HCT116 (cell line): ENCODE data around the gene IFI35. TPM values are rescaled to one million over a fixed set of nuclear protein-coding genes. Genes with fewer than 3 reads are reported as not detected.

Experiments used
- ATAC-seq: fragments of 200-7000 bp; cut with Tn5 transposase; 2 replicates; pipeline ENCODE4 v1.9.1; 2020; ENCODE audit warnings: mild to moderate bottlenecking, moderate library complexity
- BruUV-seq: library from RNA; stranded (reverse); fragments of 400-500 nt; replicated peaks from 2 replicates; lab custom pipeline; 2021; lab: Mats Ljungman, UMichigan
- CTCF ChIA-PET: fragments of 300-600 bp; sonication (Branson Sonifier 250); formaldehyde crosslinking; loops from one replicate; lab custom pipeline; 2021; ENCODE audit warnings: antibody characterized with exemption; lab: Charles Lee
- POLR2A ChIA-PET: fragments of 300-600, 350-600 bp; sonication (Branson Sonifier 250); formaldehyde crosslinking; loops from one replicate; lab custom pipeline; 2021; ENCODE audit warnings: antibody characterized with exemption; lab: Charles Lee
- RAD21 ChIA-PET, 2 experiments: fragments of 300-600 bp; sonication (Branson Sonifier 250); formaldehyde crosslinking; loops; one replicate each; lab custom pipeline; 2023; ENCODE audit warnings: low total read pairs in 2 of 2; ENCODE audit not compliant: uncharacterized antibody in 2 of 2, unreplicated experiment in 2 of 2, low non-redundant PET in 1 of 2; lab: Charles Lee
- DNase-seq: peaks from one replicate; pipeline ENCODE4 v3.0.0-alpha.2; 2010; ENCODE audit warnings: low read depth, low spot score
- H2AFZ ChIP-seq: fragments of 200-600 bp; shearing (Covaris generic), sonication (generic); 2 replicates; pipeline ENCODE4 v1.6.1; 2017; ENCODE audit warnings: low read depth, mixed run types, mixed read lengths, antibody characterized with exemption, low read length; ENCODE audit not compliant: poor library complexity, severe bottlenecking
- H3K27ac ChIP-seq: 2 replicates; pipeline ENCODE4 v1.5.1; 2012; ENCODE audit warnings: low read depth, low read length
- H3K27me3 ChIP-seq: fragments of 200-600 bp; sonication (generic); 2 replicates; pipeline ENCODE4 v1.6.1; 2016; ENCODE audit warnings: mixed run types, low read length, mixed read lengths; ENCODE audit not compliant: insufficient read depth
- H3K36me3 ChIP-seq, 2 experiments: fragments of 200-500 bp in 1 of 2; fragments of 200-600 bp in 1 of 2; sonication (Bioruptor generic) in 1 of 2; sonication (generic) in 1 of 2; 2 replicates each; pipeline versions ENCODE4 v1.5.1 to v1.6.1; 2014 to 2016; ENCODE audit warnings: low read length in 2 of 2, inconsistent platforms in 1 of 2, mixed read lengths in 1 of 2, mixed run types in 1 of 2; ENCODE audit not compliant: insufficient read depth in 2 of 2, control insufficient read depth in 1 of 2
- H3K4me1 ChIP-seq, 2 experiments: fragments of 200-600 bp in 1 of 2; sonication (generic) in 1 of 2; 2 replicates each; pipeline versions ENCODE4 v1.5.1 to v1.6.1; 2012 to 2017; ENCODE audit warnings: low read length in 2 of 2, inconsistent platforms in 1 of 2, mild to moderate bottlenecking in 1 of 2, mixed read lengths in 1 of 2, mixed run types in 1 of 2, moderate library complexity in 1 of 2; ENCODE audit not compliant: insufficient read depth in 2 of 2, control insufficient read depth in 1 of 2
- H3K4me2 ChIP-seq: fragments of 200-600 bp; sonication (generic); 2 replicates; pipeline ENCODE4 v1.6.1; 2017; ENCODE audit warnings: mixed run types, low read length, mixed read lengths
- H3K4me3 ChIP-seq, 2 experiments: fragments of 200-600 bp in 1 of 2; sonication (generic) in 1 of 2; replicated peaks in 1 of 2; 2 replicates each; pipeline ENCODE4 v1.5.1; 2011 to 2016; ENCODE audit warnings: low read length in 2 of 2, control low read depth in 1 of 2, low read depth in 1 of 2, mild to moderate bottlenecking in 1 of 2, mixed read lengths in 1 of 2, mixed run types in 1 of 2
- H3K79me2 ChIP-seq: fragments of 200-600 bp; sonication (generic); 2 replicates; pipeline ENCODE4 v1.6.1; 2017; ENCODE audit warnings: mild to moderate bottlenecking, mixed run types, low read length, moderate library complexity, mixed read lengths; ENCODE audit not compliant: insufficient read depth
- H3K9ac ChIP-seq: fragments of 200-600 bp; sonication (generic); 2 replicates; pipeline ENCODE4 v1.6.1; 2016; ENCODE audit warnings: low read length, mixed read lengths
- H3K9me2 ChIP-seq: fragments of 200-600 bp; sonication (generic), shearing (Covaris generic); 2 replicates; pipeline ENCODE4 v1.6.1; 2017; ENCODE audit warnings: mixed run types, mild to moderate bottlenecking, moderate library complexity; ENCODE audit not compliant: insufficient read depth
- H3K9me3 ChIP-seq, 2 experiments: fragments of 200-500 bp in 1 of 2; fragments of 200-600 bp in 1 of 2; sonication (Bioruptor generic) in 1 of 2; sonication (generic) in 1 of 2; 2 replicates each; pipeline ENCODE4 v1.6.1; 2014 to 2017; ENCODE audit warnings: low read length in 2 of 2, mixed read lengths in 2 of 2, inconsistent platforms in 1 of 2, low read depth in 1 of 2, mild to moderate bottlenecking in 1 of 2, mixed run types in 1 of 2, moderate library complexity in 1 of 2; ENCODE audit not compliant: control insufficient read depth in 1 of 2, insufficient read depth in 1 of 2
- H4K20me1 ChIP-seq: fragments of 200-600 bp; sonication (generic), shearing (Covaris generic); 2 replicates; pipeline ENCODE4 v1.6.1; 2017; ENCODE audit warnings: mixed run types, mild to moderate bottlenecking, moderate library complexity; ENCODE audit not compliant: insufficient read depth
- CBX3 ChIP-seq: IDR thresholded peaks from 2 replicates; pipeline ENCODE4 v1.6.1; 2012; ENCODE audit warnings: low read depth
- CEBPB ChIP-seq: IDR thresholded peaks from 2 replicates; pipeline ENCODE4 v1.6.1; 2012; ENCODE audit warnings: low read depth
- CTCF ChIP-seq, 3 experiments: fragments of 200-600 bp in 1 of 3; sonication (generic) in 1 of 3; IDR thresholded peaks in 2 of 3; conservative IDR thresholded peaks in 1 of 3; 2 replicates each; pipeline ENCODE4 v1.5.1; 2012 to 2017; ENCODE audit warnings: low read depth in 2 of 3, low read length in 2 of 3, antibody characterized with exemption in 1 of 3, borderline replicate concordance in 1 of 3, control low read depth in 1 of 3, mild to moderate bottlenecking in 1 of 3, mixed read lengths in 1 of 3, mixed run types in 1 of 3, moderate library complexity in 1 of 3; ENCODE audit not compliant: insufficient read depth in 1 of 3
- EGR1 ChIP-seq: IDR thresholded peaks from 2 replicates; pipeline ENCODE4 v1.6.1; 2012; ENCODE audit warnings: low read depth
- EZH2 ChIP-seq: fragments of 200-600 bp; sonication (generic); IDR thresholded peaks from 2 replicates; pipeline ENCODE4 v1.6.1; 2017; ENCODE audit warnings: antibody characterized with exemption, mixed run types
- EZH2phosphoT487 ChIP-seq: fragments of 200-600 bp; IDR thresholded peaks from 2 replicates; pipeline ENCODE4 v1.6.1; 2018; ENCODE audit warnings: antibody characterized with exemption, borderline replicate concordance
- JUND ChIP-seq: IDR thresholded peaks from 2 replicates; pipeline ENCODE4 v1.6.1; 2012
- MAX ChIP-seq: IDR thresholded peaks from 2 replicates; pipeline ENCODE4 v1.6.1; 2012
- POLR2AphosphoS5 ChIP-seq: IDR thresholded peaks from 2 replicates; pipeline ENCODE4 v1.6.1; 2011; ENCODE audit warnings: mild to moderate bottlenecking, low read depth, low read length, moderate library complexity
- RAD21 ChIP-seq: IDR thresholded peaks from 2 replicates; pipeline ENCODE4 v1.6.1; 2012; ENCODE audit warnings: low read depth, mild to moderate bottlenecking
- SIN3A ChIP-seq: IDR thresholded peaks from 2 replicates; pipeline ENCODE4 v1.6.1; 2012; ENCODE audit warnings: low read depth
- SP1 ChIP-seq: IDR thresholded peaks from 2 replicates; pipeline ENCODE4 v1.6.1; 2012; ENCODE audit warnings: low read depth
- SRF ChIP-seq: IDR thresholded peaks from 2 replicates; pipeline ENCODE4 v1.6.1; 2012; ENCODE audit warnings: low read depth
- YY1 ChIP-seq: IDR thresholded peaks from 2 replicates; pipeline ENCODE4 v1.6.1; 2011; ENCODE audit warnings: low read length, low read depth, moderate library complexity, mild to moderate bottlenecking; ENCODE audit not compliant: insufficient replicate concordance; ENCODE audit errors: extremely low read depth
- ZFX ChIP-seq: fragments of 450-650 bp; IDR thresholded peaks from 2 replicates; pipeline ENCODE4 v1.6.1; 2017
- ZNF274 ChIP-seq: fragments of 200-500 bp; sonication (Bioruptor generic); IDR thresholded peaks from 2 replicates; pipeline ENCODE4 v1.6.1; 2014; ENCODE audit warnings: mild to moderate bottlenecking, low read depth, low read length, inconsistent platforms
- intact Hi-C: fragments of 100-400 bp; cut with micrococcal nuclease; formaldehyde crosslinking; loops from 2 replicates; pipeline ENCODE4 v1.10.0; 2022
- total RNA-seq: library from RNA; stranded (reverse); gene quantifications from one replicate; pipeline ENCODE4 v1.2.1, GENCODE V29; 2021; ENCODE audit not compliant: unreplicated experiment
- TF ChIP-seq, protein P1 (sequence below): IDR thresholded peaks from 2 replicates; pipeline ENCODE4 v1.6.1; 2011; ENCODE audit warnings: mild to moderate bottlenecking, low read length, moderate library complexity; ENCODE audit not compliant: insufficient replicate concordance; ENCODE audit errors: extremely low read depth
- TF ChIP-seq, protein P2 (sequence below): IDR thresholded peaks from 2 replicates; pipeline ENCODE4 v1.6.1; 2012
- TF ChIP-seq, protein P3 (sequence below): IDR thresholded peaks from 2 replicates; pipeline ENCODE4 v1.6.1; 2012; ENCODE audit warnings: low read depth

Gene IFI35
- total RNA-seq, 1 experiment from 2014 or later, result 14.8 TPM

DNA sequence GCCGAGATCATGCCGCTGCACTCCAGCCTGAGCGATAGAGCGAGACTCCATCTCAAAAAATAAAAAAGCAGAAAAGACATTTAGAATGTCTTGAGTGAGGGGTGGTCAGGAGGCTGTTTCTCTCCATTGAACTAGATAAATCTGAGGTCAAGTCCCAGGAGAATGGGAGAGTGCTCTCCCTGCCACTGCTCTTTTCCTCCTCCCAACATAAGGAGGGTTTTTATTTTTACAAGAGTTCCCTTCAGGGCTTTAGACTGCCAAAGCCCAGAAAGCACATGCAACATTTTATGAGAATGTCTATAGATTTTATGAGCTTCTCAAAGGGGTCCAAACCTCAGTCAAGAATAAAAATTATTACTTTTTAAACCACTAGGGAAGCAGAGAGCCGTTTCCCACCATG, 20.0 kb downstream of the IFI35 start:
- BruUV-seq, result no TSS peak
- Histone ChIP-seq H3K27ac (no peak overlapping the region), H2AFZ (no peak overlapping the region), H3K79me2 (peaks cover 3% of the 10 kb centered on the region; the same call in 1 of the 2 replicates), H3K9me2 (no peaks in the 10 kb centered on the region), H3K27me3 (no peaks in the 10 kb centered on the region), H3K4me3 (no peak overlapping the region), H4K20me1 (no peaks in the 10 kb centered on the region), H3K36me3 (no peaks in the 10 kb centered on the region), H3K4me1 (peaks cover 6 to 23% of the 10 kb centered on the region in 2 experiments; a peak in 3 of 4 replicates), H3K4me2 (no peak overlapping the region), H3K9ac (no peak overlapping the region), H3K9me3 (no peaks in the 10 kb centered on the region)
- DNase-seq (no peak), ATAC-seq (no peak)
- ChIA-PET POLR2A (interaction anchor here (1.6 kb wide), 1 partner anchor 29 kb away, joined by 3 read pairs; the partner anchor contains the start of gene RPL27), RAD21 (no interaction called here), CTCF (no interaction called here)
- TF ChIP-seq JUND, result no peak
- TF ChIP-seq, protein P1, sequence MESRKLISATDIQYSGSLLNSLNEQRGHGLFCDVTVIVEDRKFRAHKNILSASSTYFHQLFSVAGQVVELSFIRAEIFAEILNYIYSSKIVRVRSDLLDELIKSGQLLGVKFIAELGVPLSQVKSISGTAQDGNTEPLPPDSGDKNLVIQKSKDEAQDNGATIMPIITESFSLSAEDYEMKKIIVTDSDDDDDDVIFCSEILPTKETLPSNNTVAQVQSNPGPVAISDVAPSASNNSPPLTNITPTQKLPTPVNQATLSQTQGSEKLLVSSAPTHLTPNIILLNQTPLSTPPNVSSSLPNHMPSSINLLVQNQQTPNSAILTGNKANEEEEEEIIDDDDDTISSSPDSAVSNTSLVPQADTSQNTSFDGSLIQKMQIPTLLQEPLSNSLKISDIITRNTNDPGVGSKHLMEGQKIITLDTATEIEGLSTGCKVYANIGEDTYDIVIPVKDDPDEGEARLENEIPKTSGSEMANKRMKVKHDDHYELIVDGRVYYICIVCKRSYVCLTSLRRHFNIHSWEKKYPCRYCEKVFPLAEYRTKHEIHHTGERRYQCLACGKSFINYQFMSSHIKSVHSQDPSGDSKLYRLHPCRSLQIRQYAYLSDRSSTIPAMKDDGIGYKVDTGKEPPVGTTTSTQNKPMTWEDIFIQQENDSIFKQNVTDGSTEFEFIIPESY, result no peak
- TF ChIP-seq EZH2phosphoT487, result no peak
- TF ChIP-seq, protein P2, sequence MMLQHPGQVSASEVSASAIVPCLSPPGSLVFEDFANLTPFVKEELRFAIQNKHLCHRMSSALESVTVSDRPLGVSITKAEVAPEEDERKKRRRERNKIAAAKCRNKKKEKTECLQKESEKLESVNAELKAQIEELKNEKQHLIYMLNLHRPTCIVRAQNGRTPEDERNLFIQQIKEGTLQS, result no peak
- no peak for TF ChIP-seq MAX
- TF ChIP-seq EGR1, result no peak
- no peak for TF ChIP-seq RAD21
- no peak for TF ChIP-seq CEBPB
- no peak for TF ChIP-seq SP1
- no peak for TF ChIP-seq ZFX
- TF ChIP-seq POLR2AphosphoS5, result no peak
- TF ChIP-seq SIN3A, result no peak
- no peak for TF ChIP-seq ZNF274
- no peak for TF ChIP-seq CTCF (IDR thresholded peaks at IDR 0.05 in 2 of 3, conservative IDR thresholded peaks at IDR 0.05 in 1 of 3; ENCODE audit: borderline replicate concordance in 1 of 3, insufficient read depth in 1 of 3, low read depth in 2 of 3, low read length in 2 of 3)
- TF ChIP-seq YY1, result no peak
- TF ChIP-seq, protein P3, sequence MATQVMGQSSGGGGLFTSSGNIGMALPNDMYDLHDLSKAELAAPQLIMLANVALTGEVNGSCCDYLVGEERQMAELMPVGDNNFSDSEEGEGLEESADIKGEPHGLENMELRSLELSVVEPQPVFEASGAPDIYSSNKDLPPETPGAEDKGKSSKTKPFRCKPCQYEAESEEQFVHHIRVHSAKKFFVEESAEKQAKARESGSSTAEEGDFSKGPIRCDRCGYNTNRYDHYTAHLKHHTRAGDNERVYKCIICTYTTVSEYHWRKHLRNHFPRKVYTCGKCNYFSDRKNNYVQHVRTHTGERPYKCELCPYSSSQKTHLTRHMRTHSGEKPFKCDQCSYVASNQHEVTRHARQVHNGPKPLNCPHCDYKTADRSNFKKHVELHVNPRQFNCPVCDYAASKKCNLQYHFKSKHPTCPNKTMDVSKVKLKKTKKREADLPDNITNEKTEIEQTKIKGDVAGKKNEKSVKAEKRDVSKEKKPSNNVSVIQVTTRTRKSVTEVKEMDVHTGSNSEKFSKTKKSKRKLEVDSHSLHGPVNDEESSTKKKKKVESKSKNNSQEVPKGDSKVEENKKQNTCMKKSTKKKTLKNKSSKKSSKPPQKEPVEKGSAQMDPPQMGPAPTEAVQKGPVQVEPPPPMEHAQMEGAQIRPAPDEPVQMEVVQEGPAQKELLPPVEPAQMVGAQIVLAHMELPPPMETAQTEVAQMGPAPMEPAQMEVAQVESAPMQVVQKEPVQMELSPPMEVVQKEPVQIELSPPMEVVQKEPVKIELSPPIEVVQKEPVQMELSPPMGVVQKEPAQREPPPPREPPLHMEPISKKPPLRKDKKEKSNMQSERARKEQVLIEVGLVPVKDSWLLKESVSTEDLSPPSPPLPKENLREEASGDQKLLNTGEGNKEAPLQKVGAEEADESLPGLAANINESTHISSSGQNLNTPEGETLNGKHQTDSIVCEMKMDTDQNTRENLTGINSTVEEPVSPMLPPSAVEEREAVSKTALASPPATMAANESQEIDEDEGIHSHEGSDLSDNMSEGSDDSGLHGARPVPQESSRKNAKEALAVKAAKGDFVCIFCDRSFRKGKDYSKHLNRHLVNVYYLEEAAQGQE, result no peak
- no peak for TF ChIP-seq SRF
- TF ChIP-seq EZH2, result no peak
- TF ChIP-seq CBX3, result no peak
- intact Hi-C loops, result no loop called here
